CD4-positive, alpha-beta memory T cell (primary cell): ENCODE measurements around the gene PRRX1. TPM values are rescaled to one million over a fixed set of nuclear protein-coding genes. Genes with fewer than 3 reads are reported as not detected.
A peak's percentile ranks its signal among the peaks of the same experiment; 100 is the strongest.

ENCODE experiments used
- CTCF ChIA-PET: fragments of 350-600 bp; sonication (Branson Sonifier 250); formaldehyde crosslinking; loops from one replicate; lab custom pipeline; 2021; ENCODE audit warnings: inconsistent platforms; ENCODE audit not compliant: partially characterized antibody; lab: Charles Lee
- POLR2A ChIA-PET: fragments of 350-600 bp; sonication (Branson Sonifier 250); formaldehyde crosslinking; loops from one replicate; lab custom pipeline; 2021; ENCODE audit not compliant: partially characterized antibody; lab: Charles Lee
- DNase-seq, 5 donors: peaks; one replicate each; pipeline versions ENCODE4 v3.0.0 to v3.0.0-alpha.2; 2020 to 2022; ENCODE audit warnings: mixed read lengths in 1 of 5
- H3K27ac ChIP-seq: one replicate; pipeline ENCODE4 v1.7.0; 2013; ENCODE audit warnings: low read depth, low read length
- H3K27me3 ChIP-seq: 2 replicates; pipeline ENCODE4 v1.7.0; 2013; ENCODE audit warnings: mild to moderate bottlenecking, low read length, moderate library complexity; ENCODE audit not compliant: insufficient read depth
- H3K36me3 ChIP-seq: 2 replicates; pipeline ENCODE4 v1.7.0; 2013; ENCODE audit warnings: mild to moderate bottlenecking, low read length, moderate library complexity; ENCODE audit not compliant: insufficient read depth
- H3K4me1 ChIP-seq: 2 replicates; pipeline ENCODE4 v1.7.0; 2013; ENCODE audit warnings: mild to moderate bottlenecking, low read length, moderate library complexity; ENCODE audit not compliant: insufficient read depth
- H3K4me3 ChIP-seq, 2 donors: one replicate each; pipeline ENCODE4 v1.7.0; 2013; ENCODE audit warnings: low read length in 2 of 2, mild to moderate bottlenecking in 1 of 2
- H3K9me3 ChIP-seq, 2 donors: one replicate each; pipeline ENCODE4 v1.7.0; 2013; ENCODE audit warnings: low read length in 2 of 2, control low read depth in 1 of 2; ENCODE audit not compliant: control insufficient read depth in 1 of 2
- H3K27ac Mint-ChIP-seq, 7 donors: one replicate each; pipeline ENCODE4 v1.8.0; 2020 to 2021; ENCODE audit warnings: mixed read lengths in 7 of 7, mild to moderate bottlenecking in 6 of 7, inconsistent platforms in 3 of 7, moderate library complexity in 3 of 7
- H3K27me3 Mint-ChIP-seq, 2 donors: one replicate each; pipeline ENCODE4 v1.8.0; 2020 to 2021; ENCODE audit warnings: mixed read lengths in 2 of 2
- H3K36me3 Mint-ChIP-seq, 2 donors: one replicate each; pipeline ENCODE4 v1.8.0; 2020 to 2021; ENCODE audit warnings: mixed read lengths in 2 of 2, inconsistent platforms in 1 of 2, mild to moderate bottlenecking in 1 of 2
- H3K4me1 Mint-ChIP-seq, 4 donors: one replicate each; pipeline ENCODE4 v1.8.0; 2020 to 2021; ENCODE audit warnings: mixed read lengths in 4 of 4, mild to moderate bottlenecking in 1 of 4
- H3K4me3 Mint-ChIP-seq, 8 donors: one replicate each; pipeline ENCODE4 v1.8.0; 2020 to 2021; ENCODE audit warnings: mixed read lengths in 8 of 8, mild to moderate bottlenecking in 7 of 8, moderate library complexity in 6 of 8, inconsistent platforms in 3 of 8
- H3K9me3 Mint-ChIP-seq, 8 donors: one replicate each; pipeline ENCODE4 v1.8.0; 2020 to 2021; ENCODE audit warnings: mixed read lengths in 8 of 8, mild to moderate bottlenecking in 5 of 8, inconsistent platforms in 3 of 8, moderate library complexity in 1 of 8
- intact Hi-C: fragments of 100-400 bp; cut with micrococcal nuclease; formaldehyde crosslinking; loops from one replicate; pipeline ENCODE4 v1.15.1; 2023
- polyA plus RNA-seq, 2 donors: library from polyadenylated mRNA; unstranded; fragments of 300-500 nt; fragmentation: Illumina TruSeq; gene quantifications; one replicate each; pipeline ENCODE4 v1.2.3, GENCODE V29; 2021
- total RNA-seq, 2 experiments: library from RNA; stranded (reverse); gene quantifications; one replicate each; pipeline ENCODE4 v1.2.3, GENCODE V29; 2021

The PRRX1 gene
- total and polyA plus RNA-seq, 4 experiments from 2014 or later: not detected

GRCh38 chr1:170666541-170667254, 2.8 kb downstream of the PRRX1 start:
- peak overlapping the region in 4 of 8 donors; percentile 11 to 53 (median 26) for H3K4me3 Mint-ChIP-seq
- H3K36me3 Mint-ChIP-seq: peaks cover 0 to 4% of the 10 kb centered on the region in 2 donors
- peaks cover 0 to 6% (median 0%) of the 10 kb centered on the region in 8 donors for H3K9me3 Mint-ChIP-seq
- H3K4me1 Mint-ChIP-seq: peaks cover 16 to 52% (median 36%) of the 10 kb centered on the region in 4 donors
- peaks cover 68 to 71% of the 10 kb centered on the region in 2 donors for H3K27me3 Mint-ChIP-seq
- no peak overlapping the region for H3K4me3 ChIP-seq
- no peak for DNase-seq
- no peak overlapping the region for H3K27ac Mint-ChIP-seq
- H3K36me3 ChIP-seq: no peaks in the 10 kb centered on the region
- H3K4me1 ChIP-seq: peaks cover 6% of the 10 kb centered on the region
- intact Hi-C loops: no loop called here
- ChIA-PET POLR2A (no interaction called here), CTCF (no interaction called here)
- no peak overlapping the region for H3K27ac ChIP-seq
- H3K9me3 ChIP-seq: no peaks in the 10 kb centered on the region
- peaks cover 53% of the 10 kb centered on the region for H3K27me3 ChIP-seq

GRCh38 chr1:170668209-170669106, 4.5 kb downstream of the PRRX1 start:
- Mint-ChIP-seq H3K4me3 (peak overlapping the region in 7 of 8 donors; percentile 13 to 75 (median 52)), H3K27ac (no peak overlapping the region), H3K27me3 (peaks cover 66 to 75% of the 10 kb centered on the region in 2 donors), H3K4me1 (peaks cover 16 to 45% (median 32%) of the 10 kb centered on the region in 4 donors), H3K9me3 (peaks cover 0 to 6% (median 0%) of the 10 kb centered on the region in 8 donors), H3K36me3 (peaks cover 0 to 4% of the 10 kb centered on the region in 2 donors)
- H3K4me3 ChIP-seq: no peak overlapping the region
- H3K9me3 ChIP-seq: no peaks in the 10 kb centered on the region
- H3K27ac ChIP-seq: no peak overlapping the region
- no peak for DNase-seq
- no peaks in the 10 kb centered on the region for H3K36me3 ChIP-seq
- ChIA-PET POLR2A (no interaction called here), CTCF (no interaction called here)
- peaks cover 51% of the 10 kb centered on the region for H3K27me3 ChIP-seq
- peaks cover under 1% of the 10 kb centered on the region for H3K4me1 ChIP-seq
- intact Hi-C loops: no loop called here

- peaks cover 66 to 78% of the 10 kb centered on the region in 2 donors for H3K27me3 Mint-ChIP-seq
- no peaks in the 10 kb centered on the region for H3K4me1 ChIP-seq
- H3K9me3 ChIP-seq: no peaks in the 10 kb centered on the region
- no peak overlapping the region for H3K27ac ChIP-seq
- H3K27ac Mint-ChIP-seq: no peak overlapping the region
- no peak for DNase-seq
- H3K36me3 Mint-ChIP-seq: peaks cover 0 to 4% of the 10 kb centered on the region in 2 donors
- H3K9me3 Mint-ChIP-seq: peaks cover 0 to 6% (median 0%) of the 10 kb centered on the region in 8 donors
- CTCF ChIA-PET: no interaction called here
- intact Hi-C loops: no loop called here
- no peak overlapping the region for H3K4me3 Mint-ChIP-seq
- peaks cover 14 to 41% (median 29%) of the 10 kb centered on the region in 4 donors for H3K4me1 Mint-ChIP-seq
- POLR2A ChIA-PET: no interaction called here
- H3K4me3 ChIP-seq: no peak overlapping the region
- no peaks in the 10 kb centered on the region for H3K36me3 ChIP-seq
- peaks cover 51% of the 10 kb centered on the region for H3K27me3 ChIP-seq
These were observed 5.1 kb downstream of the PRRX1 start for GRCh38 chr1:170669107-170669445.

- no peak overlapping the region for H3K4me3 Mint-ChIP-seq
- H3K4me1 Mint-ChIP-seq: peaks cover 14 to 39% (median 25%) of the 10 kb centered on the region in 4 donors
- Histone ChIP-seq H3K4me1 (no peaks in the 10 kb centered on the region), H3K9me3 (no peaks in the 10 kb centered on the region), H3K4me3 (no peak overlapping the region), H3K27me3 (peaks cover 51% of the 10 kb centered on the region), H3K27ac (no peak overlapping the region), H3K36me3 (no peaks in the 10 kb centered on the region)
- H3K36me3 Mint-ChIP-seq: peaks cover 0 to 4% of the 10 kb centered on the region in 2 donors
- H3K27me3 Mint-ChIP-seq: peaks cover 63 to 81% of the 10 kb centered on the region in 2 donors
- POLR2A ChIA-PET: no interaction called here
- intact Hi-C loops: no loop called here
- no peak overlapping the region for H3K27ac Mint-ChIP-seq
- CTCF ChIA-PET: no interaction called here
- no peak for DNase-seq
- peaks cover 0 to 6% (median 0%) of the 10 kb centered on the region in 8 donors for H3K9me3 Mint-ChIP-seq
These were observed 5.9 kb downstream of the PRRX1 start for GRCh38 chr1:170669586-170670530.

GRCh38 chr1:170670802-170671628, 7.1 kb downstream of the PRRX1 start:
- H3K27me3 Mint-ChIP-seq: peaks cover 55 to 71% of the 10 kb centered on the region in 2 donors
- intact Hi-C loops: no loop called here

GRCh38 chr1:170671629-170671963, 7.7 kb downstream of the PRRX1 start:
- H3K4me1 Mint-ChIP-seq: peaks cover 11 to 25% (median 16%) of the 10 kb centered on the region in 4 donors
- Histone ChIP-seq H3K9me3 (no peaks in the 10 kb centered on the region), H3K4me1 (no peaks in the 10 kb centered on the region), H3K27ac (no peak overlapping the region), H3K4me3 (no peak overlapping the region), H3K36me3 (no peaks in the 10 kb centered on the region), H3K27me3 (peaks cover 42% of the 10 kb centered on the region)
- peaks cover 0 to 4% of the 10 kb centered on the region in 2 donors for H3K36me3 Mint-ChIP-seq
- peaks cover 0 to 4% (median 0%) of the 10 kb centered on the region in 8 donors for H3K9me3 Mint-ChIP-seq
- no peak for DNase-seq
- H3K27me3 Mint-ChIP-seq: peaks cover 54 to 70% of the 10 kb centered on the region in 2 donors
- intact Hi-C loops: no loop called here
- no peak overlapping the region for H3K4me3 Mint-ChIP-seq
- CTCF ChIA-PET: no interaction called here
- no peak overlapping the region for H3K27ac Mint-ChIP-seq
- POLR2A ChIA-PET: no interaction called here

More at GRCh38 chr1:170670802-170671628, 7.1 kb downstream of the PRRX1 start:
- peaks cover 42% of the 10 kb centered on the region for H3K27me3 ChIP-seq
- no peaks in the 10 kb centered on the region for H3K36me3 ChIP-seq
- ChIA-PET POLR2A (no interaction called here), CTCF (no interaction called here)
- Mint-ChIP-seq H3K4me3 (peak overlapping the region in 1 of 8 donors; percentile 11), H3K9me3 (peaks cover 0 to 4% (median 0%) of the 10 kb centered on the region in 8 donors), H3K4me1 (peaks cover 11 to 28% (median 18%) of the 10 kb centered on the region in 4 donors), H3K27ac (peak overlapping the region in 1 of 7 donors; percentile 54), H3K36me3 (peaks cover 0 to 4% of the 10 kb centered on the region in 2 donors)
- no peak overlapping the region for H3K4me3 ChIP-seq
- no peak for DNase-seq
- no peak overlapping the region for H3K27ac ChIP-seq
- H3K9me3 ChIP-seq: no peaks in the 10 kb centered on the region
- H3K4me1 ChIP-seq: no peaks in the 10 kb centered on the region
